Measurements from ENCODE around the gene WNT3A. TPM values are rescaled to one million over a fixed set of nuclear protein-coding genes. Genes with fewer than 3 reads are reported as not detected.

The WNT3A gene
- total and polyA plus RNA-seq, 9 of the 15 experiments (the other 6 are each of a cell fraction or from before 2014, with no cell fraction given) = not detected

DNA sequence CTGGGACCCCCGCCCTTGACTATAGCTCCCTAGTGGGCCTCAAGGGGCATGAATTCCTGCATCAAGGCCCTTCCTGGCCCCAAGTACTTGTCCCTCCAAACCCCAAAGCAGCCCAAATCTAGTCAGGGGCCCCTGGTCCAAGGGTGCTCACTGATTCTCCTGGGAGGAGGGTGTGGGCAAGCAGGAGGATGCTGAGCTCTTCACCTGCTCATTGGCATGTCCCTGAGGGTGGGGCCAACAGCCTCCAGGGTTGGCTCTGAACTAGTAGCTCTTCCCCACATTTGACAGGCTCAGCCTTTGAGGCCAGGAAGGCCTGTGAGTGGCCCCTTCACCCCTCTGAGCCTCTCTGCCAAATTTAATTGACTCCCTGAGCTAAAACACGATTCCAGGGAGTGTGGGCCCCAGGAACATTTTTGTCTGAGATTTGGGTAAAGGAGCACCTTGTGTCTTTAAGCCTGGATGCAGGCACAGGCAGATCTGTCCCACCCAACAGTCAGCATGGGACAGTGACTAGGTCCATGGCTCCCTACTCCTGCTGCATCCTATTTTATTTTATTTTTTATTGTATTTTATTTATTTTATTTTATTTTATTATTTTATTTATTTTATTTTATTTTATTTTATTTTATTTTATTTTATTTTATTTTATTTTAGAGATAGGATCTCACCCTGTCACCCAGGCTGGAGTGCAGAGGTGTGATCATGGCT is 48.0 kb upstream of the WNT3A start (continued):
- TF ChIP-seq, protein P1, sequence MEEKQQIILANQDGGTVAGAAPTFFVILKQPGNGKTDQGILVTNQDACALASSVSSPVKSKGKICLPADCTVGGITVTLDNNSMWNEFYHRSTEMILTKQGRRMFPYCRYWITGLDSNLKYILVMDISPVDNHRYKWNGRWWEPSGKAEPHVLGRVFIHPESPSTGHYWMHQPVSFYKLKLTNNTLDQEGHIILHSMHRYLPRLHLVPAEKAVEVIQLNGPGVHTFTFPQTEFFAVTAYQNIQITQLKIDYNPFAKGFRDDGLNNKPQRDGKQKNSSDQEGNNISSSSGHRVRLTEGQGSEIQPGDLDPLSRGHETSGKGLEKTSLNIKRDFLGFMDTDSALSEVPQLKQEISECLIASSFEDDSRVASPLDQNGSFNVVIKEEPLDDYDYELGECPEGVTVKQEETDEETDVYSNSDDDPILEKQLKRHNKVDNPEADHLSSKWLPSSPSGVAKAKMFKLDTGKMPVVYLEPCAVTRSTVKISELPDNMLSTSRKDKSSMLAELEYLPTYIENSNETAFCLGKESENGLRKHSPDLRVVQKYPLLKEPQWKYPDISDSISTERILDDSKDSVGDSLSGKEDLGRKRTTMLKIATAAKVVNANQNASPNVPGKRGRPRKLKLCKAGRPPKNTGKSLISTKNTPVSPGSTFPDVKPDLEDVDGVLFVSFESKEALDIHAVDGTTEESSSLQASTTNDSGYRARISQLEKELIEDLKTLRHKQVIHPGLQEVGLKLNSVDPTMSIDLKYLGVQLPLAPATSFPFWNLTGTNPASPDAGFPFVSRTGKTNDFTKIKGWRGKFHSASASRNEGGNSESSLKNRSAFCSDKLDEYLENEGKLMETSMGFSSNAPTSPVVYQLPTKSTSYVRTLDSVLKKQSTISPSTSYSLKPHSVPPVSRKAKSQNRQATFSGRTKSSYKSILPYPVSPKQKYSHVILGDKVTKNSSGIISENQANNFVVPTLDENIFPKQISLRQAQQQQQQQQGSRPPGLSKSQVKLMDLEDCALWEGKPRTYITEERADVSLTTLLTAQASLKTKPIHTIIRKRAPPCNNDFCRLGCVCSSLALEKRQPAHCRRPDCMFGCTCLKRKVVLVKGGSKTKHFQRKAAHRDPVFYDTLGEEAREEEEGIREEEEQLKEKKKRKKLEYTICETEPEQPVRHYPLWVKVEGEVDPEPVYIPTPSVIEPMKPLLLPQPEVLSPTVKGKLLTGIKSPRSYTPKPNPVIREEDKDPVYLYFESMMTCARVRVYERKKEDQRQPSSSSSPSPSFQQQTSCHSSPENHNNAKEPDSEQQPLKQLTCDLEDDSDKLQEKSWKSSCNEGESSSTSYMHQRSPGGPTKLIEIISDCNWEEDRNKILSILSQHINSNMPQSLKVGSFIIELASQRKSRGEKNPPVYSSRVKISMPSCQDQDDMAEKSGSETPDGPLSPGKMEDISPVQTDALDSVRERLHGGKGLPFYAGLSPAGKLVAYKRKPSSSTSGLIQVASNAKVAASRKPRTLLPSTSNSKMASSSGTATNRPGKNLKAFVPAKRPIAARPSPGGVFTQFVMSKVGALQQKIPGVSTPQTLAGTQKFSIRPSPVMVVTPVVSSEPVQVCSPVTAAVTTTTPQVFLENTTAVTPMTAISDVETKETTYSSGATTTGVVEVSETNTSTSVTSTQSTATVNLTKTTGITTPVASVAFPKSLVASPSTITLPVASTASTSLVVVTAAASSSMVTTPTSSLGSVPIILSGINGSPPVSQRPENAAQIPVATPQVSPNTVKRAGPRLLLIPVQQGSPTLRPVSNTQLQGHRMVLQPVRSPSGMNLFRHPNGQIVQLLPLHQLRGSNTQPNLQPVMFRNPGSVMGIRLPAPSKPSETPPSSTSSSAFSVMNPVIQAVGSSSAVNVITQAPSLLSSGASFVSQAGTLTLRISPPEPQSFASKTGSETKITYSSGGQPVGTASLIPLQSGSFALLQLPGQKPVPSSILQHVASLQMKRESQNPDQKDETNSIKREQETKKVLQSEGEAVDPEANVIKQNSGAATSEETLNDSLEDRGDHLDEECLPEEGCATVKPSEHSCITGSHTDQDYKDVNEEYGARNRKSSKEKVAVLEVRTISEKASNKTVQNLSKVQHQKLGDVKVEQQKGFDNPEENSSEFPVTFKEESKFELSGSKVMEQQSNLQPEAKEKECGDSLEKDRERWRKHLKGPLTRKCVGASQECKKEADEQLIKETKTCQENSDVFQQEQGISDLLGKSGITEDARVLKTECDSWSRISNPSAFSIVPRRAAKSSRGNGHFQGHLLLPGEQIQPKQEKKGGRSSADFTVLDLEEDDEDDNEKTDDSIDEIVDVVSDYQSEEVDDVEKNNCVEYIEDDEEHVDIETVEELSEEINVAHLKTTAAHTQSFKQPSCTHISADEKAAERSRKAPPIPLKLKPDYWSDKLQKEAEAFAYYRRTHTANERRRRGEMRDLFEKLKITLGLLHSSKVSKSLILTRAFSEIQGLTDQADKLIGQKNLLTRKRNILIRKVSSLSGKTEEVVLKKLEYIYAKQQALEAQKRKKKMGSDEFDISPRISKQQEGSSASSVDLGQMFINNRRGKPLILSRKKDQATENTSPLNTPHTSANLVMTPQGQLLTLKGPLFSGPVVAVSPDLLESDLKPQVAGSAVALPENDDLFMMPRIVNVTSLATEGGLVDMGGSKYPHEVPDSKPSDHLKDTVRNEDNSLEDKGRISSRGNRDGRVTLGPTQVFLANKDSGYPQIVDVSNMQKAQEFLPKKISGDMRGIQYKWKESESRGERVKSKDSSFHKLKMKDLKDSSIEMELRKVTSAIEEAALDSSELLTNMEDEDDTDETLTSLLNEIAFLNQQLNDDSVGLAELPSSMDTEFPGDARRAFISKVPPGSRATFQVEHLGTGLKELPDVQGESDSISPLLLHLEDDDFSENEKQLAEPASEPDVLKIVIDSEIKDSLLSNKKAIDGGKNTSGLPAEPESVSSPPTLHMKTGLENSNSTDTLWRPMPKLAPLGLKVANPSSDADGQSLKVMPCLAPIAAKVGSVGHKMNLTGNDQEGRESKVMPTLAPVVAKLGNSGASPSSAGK (IDR thresholded peaks at IDR 0.05) = no peak
- TF ChIP-seq SMARCC2 (IDR thresholded peaks at IDR 0.05; ENCODE audit: low read depth) (no peak), NELFE (IDR thresholded peaks at IDR 0.05; ENCODE audit: insufficient read depth, insufficient read length) (no peak), SUPT5H (IDR thresholded peaks at IDR 0.05) (no peak), ASH1L (IDR thresholded peaks at IDR 0.05; ENCODE audit: borderline replicate concordance, low read depth, partially characterized antibody) (no peak)
- TF ChIP-seq, protein P2, sequence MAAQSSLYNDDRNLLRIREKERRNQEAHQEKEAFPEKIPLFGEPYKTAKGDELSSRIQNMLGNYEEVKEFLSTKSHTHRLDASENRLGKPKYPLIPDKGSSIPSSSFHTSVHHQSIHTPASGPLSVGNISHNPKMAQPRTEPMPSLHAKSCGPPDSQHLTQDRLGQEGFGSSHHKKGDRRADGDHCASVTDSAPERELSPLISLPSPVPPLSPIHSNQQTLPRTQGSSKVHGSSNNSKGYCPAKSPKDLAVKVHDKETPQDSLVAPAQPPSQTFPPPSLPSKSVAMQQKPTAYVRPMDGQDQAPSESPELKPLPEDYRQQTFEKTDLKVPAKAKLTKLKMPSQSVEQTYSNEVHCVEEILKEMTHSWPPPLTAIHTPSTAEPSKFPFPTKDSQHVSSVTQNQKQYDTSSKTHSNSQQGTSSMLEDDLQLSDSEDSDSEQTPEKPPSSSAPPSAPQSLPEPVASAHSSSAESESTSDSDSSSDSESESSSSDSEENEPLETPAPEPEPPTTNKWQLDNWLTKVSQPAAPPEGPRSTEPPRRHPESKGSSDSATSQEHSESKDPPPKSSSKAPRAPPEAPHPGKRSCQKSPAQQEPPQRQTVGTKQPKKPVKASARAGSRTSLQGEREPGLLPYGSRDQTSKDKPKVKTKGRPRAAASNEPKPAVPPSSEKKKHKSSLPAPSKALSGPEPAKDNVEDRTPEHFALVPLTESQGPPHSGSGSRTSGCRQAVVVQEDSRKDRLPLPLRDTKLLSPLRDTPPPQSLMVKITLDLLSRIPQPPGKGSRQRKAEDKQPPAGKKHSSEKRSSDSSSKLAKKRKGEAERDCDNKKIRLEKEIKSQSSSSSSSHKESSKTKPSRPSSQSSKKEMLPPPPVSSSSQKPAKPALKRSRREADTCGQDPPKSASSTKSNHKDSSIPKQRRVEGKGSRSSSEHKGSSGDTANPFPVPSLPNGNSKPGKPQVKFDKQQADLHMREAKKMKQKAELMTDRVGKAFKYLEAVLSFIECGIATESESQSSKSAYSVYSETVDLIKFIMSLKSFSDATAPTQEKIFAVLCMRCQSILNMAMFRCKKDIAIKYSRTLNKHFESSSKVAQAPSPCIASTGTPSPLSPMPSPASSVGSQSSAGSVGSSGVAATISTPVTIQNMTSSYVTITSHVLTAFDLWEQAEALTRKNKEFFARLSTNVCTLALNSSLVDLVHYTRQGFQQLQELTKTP (IDR thresholded peaks at IDR 0.05; ENCODE audit: low read depth in 1 of 2, partially characterized antibody in 2 of 2) = no peak
